Stimulated activated CD4-positive, alpha-beta T cell treated with anti-CD3 and anti-CD28 coated beads, Interleukin-1b, Interleukin-23, amount 100 ng/mL, for 4 hours (primary cell): ENCODE measurements around the gene KRT72.

Experiments used
- DNase-seq, 2 donors: peaks; one replicate each; pipeline ENCODE4 v3.0.0-alpha.2; 2020; ENCODE audit warnings: low read depth in 2 of 2

Gene KRT72

GRCh38 chr12:52600941-52601481 lies at the start of gene KRT72:
KRT72 (minus strand) TSS chr12:52601463; CDS start chr12:52601452, 11 bp downstream.
- no peak for DNase-seq

DNA sequence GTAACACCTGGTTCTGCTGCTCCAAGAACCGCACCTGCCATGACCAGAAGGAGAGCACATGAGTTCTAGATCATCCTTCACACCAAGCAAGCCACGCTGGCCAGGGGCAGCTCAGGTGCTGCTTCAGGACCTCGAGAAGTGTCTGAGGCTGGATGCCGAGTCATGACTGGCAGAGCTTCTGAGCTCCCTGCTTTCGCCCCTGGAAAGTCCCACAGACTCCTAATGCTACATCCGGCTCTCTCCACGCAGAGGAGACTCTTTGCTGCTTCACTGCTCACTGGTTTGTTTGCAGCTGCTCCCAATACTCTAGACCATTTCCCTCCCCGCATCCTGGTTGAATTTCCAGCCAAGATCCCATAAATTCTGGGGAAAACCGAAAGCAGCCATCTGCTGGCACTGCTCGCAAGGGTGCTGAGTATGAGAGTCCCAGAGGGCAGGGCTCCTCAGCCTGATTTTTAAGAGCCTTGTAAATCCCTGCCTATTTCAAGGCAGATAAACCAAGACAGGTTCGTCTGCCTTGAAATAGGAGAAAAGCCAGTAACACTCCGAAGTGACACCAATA lies 49.3 kb upstream of the KRT72 start:
- DNase-seq = no peak

GRCh38 chr12:52649066-52649465 lies 47.8 kb upstream of the KRT72 start:
- no peak for DNase-seq

GRCh38 chr12:52648012-52648550 lies 46.8 kb upstream of the KRT72 start:
- DNase-seq = no peak

DNA sequence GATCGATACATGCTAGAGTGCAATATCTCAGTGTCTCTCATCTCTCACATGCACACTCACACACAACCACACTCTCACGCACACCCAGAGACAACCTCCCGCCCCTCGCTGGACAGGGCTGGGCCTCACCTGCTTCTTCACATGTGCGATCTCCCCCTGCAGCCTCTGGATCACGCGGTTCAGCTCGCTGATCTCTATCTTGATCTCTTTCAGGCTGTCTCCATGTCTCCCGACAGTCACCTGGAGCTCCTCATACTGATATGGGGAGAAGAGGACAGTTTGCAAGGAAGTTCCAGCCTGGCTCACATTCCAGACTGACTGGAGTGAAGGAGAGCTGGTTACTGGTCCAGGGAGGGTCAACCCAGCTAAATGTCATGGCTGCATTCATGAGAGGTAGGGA lies 46.3 kb upstream of the KRT72 start:
- DNase-seq = no peak

DNA sequence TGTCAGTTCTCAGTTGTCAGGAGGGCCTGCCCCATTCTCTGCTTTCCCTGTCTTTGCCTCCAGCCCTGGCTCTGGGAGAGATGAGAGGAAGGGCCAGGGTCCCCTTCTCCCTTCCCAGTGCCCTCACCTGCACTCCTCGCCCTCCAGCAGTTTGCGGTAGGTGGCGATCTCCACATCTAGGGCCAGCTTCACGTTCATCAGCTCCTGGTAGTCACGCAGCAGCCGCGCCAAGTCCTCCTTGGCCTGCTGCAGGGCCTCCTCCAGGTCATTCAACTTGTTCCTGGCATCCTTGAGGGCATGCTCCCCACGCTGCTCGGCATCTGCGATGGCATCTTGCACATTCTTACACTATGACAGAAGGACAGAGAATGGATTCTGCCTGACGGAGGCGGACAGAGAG lies 45.4 kb upstream of the KRT72 start:
- DNase-seq = no peak

DNA sequence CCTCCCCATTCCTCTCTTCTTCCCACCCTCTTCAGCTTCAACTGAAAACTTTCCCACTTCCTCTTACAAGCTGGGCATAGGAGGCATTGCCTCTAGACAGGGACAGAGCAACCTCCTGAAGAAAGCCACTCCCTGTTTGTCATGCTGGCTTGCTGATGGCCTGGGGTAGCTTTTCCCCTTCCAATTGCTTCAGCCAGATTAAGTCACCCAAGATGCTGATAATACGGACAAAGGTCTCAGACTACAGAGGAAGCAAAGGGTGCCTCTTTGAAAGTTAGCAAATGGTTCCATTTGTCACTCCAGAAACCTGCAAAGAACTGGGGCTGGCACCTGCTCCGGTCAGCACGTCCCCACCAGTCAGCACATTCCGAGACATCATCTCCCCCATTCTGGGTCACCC lies 44.7 kb upstream of the KRT72 start:
- no peak for DNase-seq

DNA sequence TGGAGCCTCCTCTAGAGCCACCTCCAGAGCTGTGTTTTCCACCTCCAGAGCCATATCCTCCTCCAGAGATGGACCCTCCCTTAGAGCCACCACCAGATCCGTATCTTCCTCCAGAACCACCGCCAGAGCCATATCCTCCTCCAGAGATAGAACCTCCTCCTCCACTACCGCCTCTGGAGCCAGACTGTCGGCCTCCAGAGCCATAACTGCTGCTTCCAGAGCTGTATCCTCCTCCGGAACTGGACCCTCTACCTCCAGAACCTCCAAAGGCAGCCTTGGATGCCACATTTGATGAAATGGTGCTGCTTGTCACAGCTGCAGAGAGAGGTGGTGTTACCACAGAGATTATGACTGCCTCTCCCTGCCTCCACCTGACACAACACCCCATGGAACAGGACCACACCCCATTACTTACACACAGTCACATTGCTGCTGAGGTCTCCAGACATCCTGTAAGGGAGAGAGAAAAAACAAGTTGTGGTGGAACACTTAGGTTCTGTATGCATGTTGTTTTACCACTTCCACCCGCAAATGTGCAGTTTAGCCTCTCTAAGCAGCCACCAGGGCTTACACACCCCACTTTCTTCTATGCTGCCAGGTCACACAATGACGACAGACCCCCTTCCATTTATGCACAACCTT lies 44.0 kb upstream of the KRT72 start:
- no peak for DNase-seq

- no peak for DNase-seq
These were observed 42.8 kb upstream of the KRT72 start for GRCh38 chr12:52644078-52644415.

DNA sequence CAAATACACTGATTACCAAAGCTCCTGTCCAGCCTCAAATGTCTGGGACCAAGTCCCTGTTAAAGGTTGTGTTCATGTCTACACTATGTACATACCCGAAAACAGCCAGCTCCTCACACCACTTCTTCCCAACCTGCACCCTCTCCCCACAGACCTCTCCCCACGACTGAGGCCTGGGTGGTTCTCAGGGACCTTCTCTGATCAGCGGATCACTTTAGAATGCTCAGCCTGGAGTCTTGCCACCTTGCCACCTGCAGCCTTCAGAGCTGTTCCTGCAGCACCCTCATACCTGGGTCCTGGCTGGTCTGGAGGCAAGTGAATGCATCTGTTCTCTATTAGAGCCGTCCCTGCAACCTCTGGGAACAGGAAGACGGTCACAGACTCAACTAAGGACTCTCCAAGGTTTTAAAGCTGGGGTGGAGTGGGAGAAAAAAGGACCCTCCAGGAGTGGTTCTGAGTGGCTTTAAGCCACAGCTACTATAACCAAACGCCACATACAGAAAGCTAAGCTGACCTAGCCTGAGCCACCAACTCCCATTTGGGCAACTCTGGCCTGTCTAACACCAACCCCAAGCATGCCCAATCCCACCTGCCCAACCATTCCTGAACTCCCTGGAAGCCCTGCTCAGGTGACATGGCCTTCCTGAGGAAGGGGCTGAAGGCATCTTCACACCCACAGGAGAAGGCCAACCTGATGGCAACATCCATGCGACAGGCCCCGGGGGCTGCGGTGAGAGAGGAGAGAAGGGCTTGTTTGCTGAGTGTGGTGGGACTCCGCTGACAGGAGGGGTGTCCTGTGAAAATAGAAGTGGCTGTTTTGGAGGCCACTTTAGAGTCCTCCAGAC lies 42.2 kb upstream of the KRT72 start:
- no peak for DNase-seq

DNA sequence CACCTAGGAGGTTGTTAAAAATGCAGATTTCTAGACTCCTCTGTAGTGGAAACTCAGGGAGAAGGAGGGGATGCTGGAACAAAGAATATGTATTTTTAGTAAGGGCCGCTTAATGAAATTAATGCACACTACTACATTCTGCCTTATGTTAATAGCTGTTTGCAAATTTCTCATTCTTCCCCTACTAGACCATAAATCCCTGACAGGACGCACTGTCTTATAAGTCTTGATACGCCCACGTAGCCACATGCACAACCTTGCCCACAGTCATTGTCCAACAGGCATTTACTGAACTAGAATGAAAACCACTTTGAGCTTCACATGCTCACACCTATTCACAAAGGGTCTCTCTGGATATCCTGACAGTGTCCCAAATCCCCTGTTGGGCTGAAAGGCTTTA lies 40.2 kb upstream of the KRT72 start:
- no peak for DNase-seq

GRCh38 chr12:52637299-52637698 lies 36.0 kb upstream of the KRT72 start:
- DNase-seq = no peak

DNA sequence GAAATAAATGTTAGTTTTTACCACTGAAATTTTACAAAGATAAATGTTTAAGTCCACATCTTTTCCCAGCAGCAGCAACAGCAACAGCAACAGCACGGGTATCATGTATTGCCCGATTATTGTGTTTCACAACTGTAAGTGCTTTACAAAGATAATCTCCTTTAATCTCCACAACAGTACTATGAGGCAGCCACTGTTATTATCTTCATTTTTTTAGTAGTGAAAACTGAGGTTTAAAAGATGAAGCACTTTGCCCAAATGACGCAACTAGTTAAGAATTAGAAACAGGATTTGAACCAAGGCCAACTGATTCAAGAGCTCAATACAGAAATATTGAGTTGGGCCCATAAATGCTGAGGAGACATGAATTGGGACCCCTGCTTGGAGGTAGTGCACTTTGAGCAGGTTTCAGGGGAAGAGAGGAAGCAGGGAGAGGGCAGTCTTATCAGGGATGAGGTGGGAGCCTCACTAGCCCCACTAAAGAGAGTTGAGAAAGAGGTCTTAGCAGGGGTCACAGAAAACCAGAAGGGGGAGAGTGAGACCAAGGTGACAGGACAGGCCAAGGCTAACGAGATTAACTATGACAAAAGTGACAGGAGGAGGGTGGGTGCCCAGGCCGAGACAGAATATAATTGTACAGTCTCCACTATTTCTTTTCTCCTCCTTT lies 35.5 kb upstream of the KRT72 start:
- no peak for DNase-seq

DNA sequence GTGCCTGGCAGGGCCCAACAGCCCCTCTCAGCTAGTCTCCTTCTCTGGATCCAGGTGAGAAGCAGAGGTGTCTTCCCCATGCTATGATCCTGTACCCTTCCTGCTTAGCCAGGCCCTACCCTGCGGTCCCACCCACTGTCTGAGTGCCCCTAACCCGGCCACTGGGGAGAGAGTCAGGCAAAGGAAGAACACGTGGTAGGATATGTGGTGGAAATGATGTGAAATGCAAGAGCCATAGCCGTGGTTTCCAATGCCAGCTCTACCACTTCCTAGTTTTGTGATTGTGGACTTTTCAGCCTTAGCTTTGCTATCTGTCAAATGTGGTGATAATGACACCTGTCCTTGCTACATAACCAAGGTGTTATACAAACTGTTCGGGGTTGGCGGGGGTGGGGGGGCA lies 34.9 kb upstream of the KRT72 start:
- DNase-seq = no peak

DNA sequence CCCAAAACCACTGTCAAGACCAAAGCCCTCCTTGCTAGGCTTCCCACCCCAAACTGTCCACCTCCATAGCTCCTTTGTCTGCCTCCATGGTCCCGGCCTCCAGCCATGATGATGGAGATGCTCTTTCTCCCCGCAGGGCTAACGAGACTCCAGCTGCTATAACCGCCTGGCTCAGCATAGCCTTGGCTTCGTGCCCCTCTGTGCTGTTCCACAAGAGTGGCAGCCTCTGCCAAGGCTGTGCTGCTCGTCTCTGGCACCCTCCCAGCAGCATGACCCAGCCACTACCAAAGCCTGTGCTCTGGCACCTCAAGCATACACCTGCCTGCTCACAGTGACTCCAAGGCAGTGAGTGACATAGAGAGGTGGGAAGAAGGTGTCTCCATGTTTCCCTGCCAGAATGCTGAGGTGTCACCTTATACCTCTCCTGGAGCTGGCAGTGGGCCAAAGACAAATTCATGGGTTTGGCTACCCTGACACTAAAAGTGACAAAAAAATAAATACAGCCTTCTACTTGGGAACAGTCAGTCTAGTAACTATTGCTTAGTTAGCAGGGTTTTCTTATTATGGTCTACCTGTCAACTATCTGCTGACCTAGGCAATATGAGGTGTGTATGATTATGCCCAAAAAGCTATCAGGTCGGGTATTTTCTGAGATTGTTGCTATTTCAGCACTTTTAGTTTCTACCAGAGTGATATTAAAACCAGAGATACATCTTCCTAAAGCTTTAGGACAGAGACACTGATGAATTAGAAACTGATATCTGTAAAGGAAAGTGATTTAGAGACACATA lies 33.2 kb upstream of the KRT72 start:
- DNase-seq = no peak

DNA sequence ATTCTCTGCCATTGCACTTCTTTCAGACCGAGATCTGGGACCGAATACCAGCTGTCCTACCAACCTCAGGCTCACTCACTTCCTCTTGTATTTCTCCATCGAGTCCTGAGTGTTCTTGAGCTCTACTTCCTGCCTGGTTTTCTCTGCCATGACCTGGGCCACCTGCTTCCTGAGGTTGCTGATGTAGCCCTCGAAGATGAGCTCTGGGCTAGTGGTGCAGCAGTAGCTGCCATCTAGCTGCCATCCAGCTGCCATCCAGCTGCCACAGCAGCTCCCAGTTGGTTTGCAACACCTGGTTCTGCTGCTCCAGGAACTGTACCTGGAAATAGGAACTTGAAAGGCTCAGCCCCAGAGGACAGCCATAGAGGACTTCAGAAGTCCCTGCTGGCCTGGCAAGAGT lies 32.1 kb upstream of the KRT72 start:
- no peak for DNase-seq

DNA sequence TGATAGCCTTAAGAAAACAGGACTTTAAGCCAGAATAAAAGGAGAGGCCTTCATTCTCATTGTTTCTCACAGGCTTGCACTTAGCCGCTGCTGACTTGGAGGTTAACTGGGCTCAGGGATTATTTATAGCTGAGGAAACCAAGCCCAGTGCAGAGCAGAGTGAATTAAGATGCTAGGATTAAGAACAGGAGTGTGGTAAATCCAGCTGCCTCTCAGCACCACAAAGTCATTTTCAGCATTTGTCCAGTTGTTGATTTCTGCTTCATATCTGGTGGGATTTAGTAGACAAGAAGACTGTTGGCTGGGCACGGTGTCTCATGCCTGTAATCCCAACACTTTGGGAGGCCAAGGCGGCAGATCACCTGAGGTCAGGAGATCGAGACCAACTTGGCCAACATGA lies 31.4 kb upstream of the KRT72 start:
- DNase-seq = no peak

DNA sequence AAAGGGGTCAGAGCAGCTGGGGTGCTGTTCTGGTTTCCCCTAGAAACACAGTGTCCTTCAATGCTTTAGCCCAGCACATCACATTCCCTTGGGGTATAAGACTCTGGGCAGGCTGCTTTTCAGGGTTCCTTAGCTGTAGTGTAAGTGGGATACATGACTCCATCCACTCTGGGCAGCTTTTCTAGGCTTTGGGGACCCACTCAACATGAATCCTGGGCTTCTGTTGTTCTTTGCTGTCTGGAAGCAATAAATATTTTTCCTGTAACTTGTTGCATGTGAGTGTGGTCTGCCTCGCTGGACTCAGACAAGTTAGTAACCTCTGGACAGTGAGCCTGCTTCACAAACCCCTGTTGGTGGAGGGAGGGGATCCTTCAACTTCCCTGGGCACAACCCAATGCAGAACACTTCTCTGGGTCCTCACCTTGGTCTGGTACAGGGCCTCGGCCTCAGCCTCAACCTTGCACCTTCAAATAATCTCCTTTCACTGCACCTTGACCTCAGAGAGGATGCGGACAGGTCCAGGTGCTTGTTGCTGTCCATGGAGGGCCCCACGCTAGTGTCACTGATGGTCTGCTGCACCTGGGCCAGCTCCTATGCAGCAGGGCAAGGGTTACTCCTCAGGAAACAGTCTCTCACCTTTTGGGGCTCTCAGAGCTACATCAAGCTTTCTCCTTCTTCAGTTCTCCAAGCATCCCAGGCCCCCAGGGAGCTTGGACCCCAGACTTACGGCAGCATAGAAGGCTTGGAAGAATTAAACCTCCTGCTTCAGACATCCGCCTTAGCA lies 30.6 kb upstream of the KRT72 start:
- no peak for DNase-seq

- DNase-seq = no peak
These were observed 30.0 kb upstream of the KRT72 start for GRCh38 chr12:52631264-52631663.

DNA sequence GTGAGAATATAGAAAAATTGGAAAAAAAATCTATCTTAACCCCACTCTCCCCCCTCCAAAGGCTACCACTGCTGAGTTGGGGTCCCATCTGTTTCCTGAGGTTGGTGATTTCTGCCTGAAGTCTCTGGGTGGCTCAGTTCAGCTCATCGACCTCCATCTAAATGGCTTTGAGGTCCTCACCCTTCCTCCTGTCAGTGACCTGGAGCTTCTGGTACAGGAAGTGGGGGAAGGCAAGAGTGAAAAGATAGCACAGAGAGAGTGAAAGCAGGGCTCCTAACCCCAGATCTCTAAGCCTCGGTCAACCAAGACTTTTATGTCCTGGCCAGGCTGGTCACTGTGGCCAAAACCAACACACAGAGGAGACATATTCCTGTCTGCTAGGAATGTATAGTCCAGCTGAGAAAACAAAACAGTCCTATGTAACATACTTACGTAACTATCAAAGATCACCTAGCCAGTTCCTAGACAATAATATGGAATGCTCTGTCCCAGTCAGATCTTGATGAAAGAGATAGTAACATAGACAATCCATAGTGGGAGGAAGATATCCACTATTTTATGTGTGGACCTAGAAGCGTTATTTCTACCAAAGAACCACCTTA lies 29.4 kb upstream of the KRT72 start:
- no peak for DNase-seq
